GM03348 (cell line): Measurements from ENCODE around the gene EML4.

ENCODE experiments used
- DNase-seq: peaks from one replicate; pipeline ENCODE4 v3.0.0; 2012; ENCODE audit warnings: low spot score

The EML4 gene

DNA sequence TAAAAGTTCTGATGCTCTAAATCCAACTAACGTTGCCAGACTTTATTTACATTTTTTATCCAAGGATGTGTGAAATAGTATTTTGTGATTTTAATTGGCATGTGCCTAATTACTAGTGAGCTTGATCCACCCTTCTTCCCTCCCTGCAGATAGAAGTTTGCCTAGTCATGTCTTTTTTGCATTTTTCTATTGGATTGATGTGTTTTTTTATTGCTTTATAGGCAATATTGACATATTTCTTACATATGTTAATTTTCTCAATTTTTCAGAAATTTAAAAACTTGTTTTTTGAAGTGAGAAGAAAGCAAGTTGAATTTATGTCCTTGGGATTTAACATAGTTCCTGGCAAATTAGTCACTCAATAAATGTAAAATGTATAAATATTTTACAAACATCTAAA, 56.4 kb downstream of the EML4 start:
- DNase-seq, result no peak

GRCh38 chr2:42227491-42227890, 58.3 kb downstream of the EML4 start:
- DNase-seq, result no peak

GRCh38 chr2:42228101-42228500, 58.9 kb downstream of the EML4 start:
- no peak for DNase-seq

DNA sequence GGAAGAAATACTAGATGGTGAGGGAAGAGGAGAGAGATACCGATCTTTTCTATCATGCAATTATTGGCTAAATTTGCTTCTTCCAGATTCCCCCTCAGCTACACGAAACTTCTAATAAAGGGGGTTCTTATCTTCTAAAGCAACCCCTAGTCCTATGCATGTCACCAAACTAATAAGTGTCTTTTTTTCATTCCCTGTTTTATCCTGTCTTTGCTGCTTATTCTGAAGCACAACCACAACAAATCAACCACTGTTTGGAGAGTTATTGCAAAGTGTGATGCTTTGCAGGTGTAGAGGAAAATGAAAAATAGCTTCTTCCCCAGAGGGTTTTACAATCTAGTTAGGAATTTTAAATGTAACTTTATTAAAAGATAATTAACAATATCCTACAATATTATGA, 60.8 kb downstream of the EML4 start:
- DNase-seq, result no peak

DNA sequence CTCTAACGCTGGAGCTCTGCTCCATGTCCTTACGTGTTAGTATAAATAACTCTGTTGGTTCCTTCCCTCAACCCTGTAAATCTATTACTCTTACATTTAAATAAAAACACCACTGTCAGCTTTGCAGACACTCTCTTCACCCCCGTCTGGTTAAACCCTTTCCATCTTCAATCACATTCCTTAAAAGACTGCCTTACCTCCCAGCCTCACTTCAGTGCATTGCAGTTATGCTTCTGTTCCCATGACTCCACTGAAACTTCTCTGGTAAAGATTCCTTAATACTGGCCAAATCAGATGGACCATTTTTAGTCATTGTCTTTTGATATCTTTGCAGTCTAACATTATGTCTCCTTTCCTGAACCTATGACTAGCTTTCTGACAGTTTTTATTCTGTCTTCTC, 61.7 kb downstream of the EML4 start:
- no peak for DNase-seq

- DNase-seq, result no peak
Measured at GRCh38 chr2:42232024-42232423, 62.9 kb downstream of the EML4 start.

GRCh38 chr2:42233976-42234441, 64.9 kb downstream of the EML4 start:
- peak; percentile 51 for DNase-seq

DNA sequence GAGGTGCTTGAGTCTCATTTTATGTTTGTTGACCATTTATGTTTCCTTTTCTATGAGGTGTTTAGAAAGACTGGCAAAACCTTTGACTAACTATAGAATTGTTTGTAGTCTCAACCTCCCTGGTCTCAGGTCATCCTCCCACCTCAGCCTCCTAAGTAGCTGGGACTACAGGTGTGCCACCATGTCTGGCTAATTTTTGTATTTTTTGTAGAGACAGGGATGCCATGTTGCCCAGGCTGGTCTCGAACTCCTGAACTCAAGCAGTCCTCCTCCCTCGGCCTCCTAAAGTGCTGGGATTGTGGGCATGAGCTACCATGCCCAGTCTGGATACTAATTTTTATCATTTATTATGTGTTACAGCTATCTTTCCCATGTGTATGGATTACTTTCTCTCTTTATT, 67.8 kb downstream of the EML4 start:
- DNase-seq, result no peak

- no peak for DNase-seq
Measured at GRCh38 chr2:42238644-42239288, 69.6 kb downstream of the EML4 start.

DNA sequence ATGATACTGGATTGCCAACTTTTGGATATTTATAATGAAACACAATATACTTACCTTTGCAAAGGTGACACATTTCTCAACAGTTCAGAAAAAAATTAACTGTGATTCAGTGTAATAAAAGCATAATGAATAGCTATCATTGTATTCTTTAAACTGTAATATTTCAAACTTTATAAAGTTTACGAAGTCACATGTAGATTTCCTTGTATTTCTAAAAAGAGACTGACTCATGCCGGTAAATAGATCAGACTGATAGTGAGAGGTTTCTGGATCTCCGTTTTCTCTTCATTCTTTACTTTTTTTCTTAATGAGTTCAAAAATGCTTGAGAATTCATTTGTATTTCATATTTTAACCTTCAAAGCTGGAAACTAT, 70.1 kb downstream of the EML4 start:
- DNase-seq, result no peak

GRCh38 chr2:42239811-42240210, 70.7 kb downstream of the EML4 start:
- DNase-seq, result no peak

DNA sequence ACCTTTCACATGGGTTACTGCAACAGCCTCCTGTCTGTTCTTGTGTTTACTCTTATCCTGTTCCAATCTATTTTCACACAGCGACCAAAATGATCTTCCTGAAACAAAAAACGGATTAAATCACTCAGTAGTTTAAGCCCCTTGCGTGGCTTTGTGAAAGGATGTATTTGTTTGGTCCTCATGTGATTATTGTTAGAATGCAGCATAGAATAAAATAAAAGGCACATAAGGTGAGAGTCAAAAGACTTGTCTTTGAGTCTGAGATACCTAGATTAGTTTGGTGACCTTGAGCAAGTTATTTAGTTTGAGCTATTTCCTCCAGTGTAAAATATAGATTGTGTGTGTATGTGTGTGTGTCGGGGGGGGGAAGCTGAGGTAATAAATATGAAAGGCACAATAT, 72.4 kb downstream of the EML4 start:
- DNase-seq, result no peak

DNA sequence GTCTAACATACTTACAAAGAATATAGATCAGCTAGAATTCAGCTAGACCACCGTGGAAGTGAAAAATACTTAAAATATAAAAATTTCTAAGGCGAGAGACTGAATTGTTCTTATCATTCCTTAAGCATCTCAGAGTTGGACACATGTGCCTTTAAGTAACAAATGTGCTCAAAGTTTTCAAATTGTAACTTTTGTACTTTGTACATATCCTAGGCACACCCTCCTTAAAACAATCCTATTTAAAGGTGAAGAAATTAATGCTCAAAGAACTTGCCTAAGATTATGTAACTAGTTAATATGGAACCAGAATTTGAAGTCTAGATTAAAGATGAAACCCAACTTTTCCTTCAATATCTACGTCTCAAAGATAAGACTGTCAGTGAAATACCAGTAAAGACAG, 74.1 kb downstream of the EML4 start:
- DNase-seq, result no peak

GRCh38 chr2:42244520-42244919, 75.4 kb downstream of the EML4 start:
- DNase-seq, result no peak

- no peak for DNase-seq
Measured at GRCh38 chr2:42245396-42245795, 76.2 kb downstream of the EML4 start.

DNA sequence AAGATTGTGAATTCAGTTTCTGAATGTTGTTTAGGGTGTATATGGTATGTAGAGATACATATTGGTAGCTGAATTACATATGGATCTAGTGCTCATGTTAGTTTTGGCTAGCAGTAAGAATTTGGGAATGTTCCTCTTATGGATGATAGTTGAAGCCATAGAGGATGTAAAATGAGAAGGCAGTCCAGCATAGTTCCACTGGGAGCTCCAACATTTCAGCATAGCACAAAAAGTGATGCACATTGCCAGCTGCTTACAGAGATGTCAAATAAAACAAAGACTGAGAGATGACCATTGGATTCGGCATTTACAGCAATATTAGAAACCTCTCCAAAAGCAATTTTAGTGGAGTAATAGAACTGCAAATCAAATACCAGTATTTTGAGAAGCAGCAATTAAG, 77.4 kb downstream of the EML4 start:
- DNase-seq, result no peak

- DNase-seq, result no peak
Measured at GRCh38 chr2:42248846-42249245, 79.7 kb downstream of the EML4 start.

GRCh38 chr2:42249284-42249683, 80.1 kb downstream of the EML4 start:
- DNase-seq, result no peak

GRCh38 chr2:42249887-42250286, 80.7 kb downstream of the EML4 start:
- DNase-seq, result no peak

DNA sequence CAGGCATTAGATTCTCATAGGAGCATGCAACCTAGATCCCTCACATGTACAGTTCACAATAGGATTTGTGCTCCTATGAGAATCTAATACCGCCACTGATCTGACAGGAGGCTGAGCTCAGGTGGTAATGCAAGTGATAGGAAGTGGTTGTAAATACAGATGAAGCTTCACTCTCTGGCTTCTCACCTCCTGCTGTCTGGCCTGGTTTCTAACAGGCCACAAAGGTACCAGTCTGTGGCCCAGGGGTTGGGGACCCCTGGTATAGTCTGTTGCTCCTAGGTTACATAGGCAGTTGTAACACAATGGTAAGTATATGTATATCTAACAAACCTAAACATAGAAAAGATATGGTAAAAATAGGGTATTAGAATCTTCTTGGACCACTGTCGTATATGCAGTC, 81.8 kb downstream of the EML4 start:
- DNase-seq, result no peak

DNA sequence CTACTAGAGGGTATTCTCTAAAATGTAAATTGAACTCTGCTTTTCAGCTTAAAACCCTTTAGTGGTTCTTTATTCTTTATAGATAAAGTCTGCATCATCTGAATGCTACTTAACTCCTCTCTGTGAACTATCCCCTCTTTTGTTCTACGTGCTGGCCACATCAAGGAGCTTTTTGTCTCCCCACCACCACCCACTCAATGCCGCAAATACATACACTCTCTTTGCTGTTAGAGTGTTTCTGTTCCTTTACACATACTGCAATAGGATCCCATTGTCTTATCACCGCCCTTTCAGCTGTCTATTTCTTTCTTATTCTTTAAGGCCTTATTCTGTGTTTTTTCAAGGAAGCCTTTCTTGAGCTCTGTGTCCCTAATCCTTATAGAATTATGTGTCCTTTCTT, 83.3 kb downstream of the EML4 start:
- DNase-seq, result no peak

DNA sequence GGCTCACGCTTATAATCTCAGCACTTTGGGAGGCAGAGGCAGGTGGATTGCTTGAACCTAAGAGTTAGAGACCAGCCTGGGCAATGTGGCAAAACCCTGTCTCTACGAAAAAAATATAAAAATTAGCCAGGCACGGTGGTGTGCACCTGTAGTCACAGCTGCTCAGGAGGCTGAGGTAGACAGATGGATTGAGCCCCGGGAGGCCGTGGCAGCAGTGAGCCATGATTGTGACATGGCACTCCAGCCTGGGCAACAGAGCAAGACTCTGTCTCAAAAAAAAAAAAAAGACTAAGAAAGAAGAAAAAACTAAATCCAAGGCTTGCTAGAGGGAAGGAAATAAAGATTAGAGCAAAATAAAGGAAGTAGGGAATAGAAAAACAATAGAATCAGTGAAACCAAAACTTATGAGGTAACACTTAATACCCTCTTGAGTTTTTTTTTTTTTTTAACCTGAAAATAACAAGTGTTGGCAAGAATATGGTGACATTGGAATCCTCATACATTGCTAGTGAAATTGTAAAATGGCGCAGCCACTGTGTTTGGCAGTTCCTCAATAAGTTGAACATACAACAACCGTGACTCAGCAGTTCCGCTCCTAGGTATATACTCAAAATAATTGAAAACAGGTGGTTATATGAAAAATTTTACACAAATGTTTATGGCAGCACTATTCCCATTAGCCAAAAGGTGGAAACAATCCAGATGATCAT, 85.2 kb downstream of the EML4 start:
- no peak for DNase-seq

- no peak for DNase-seq
Measured at GRCh38 chr2:42256505-42256904, 87.4 kb downstream of the EML4 start.
